ENCODE results near the gene RHOBTB1. TPM values are rescaled to one million over a fixed set of nuclear protein-coding genes. Genes with fewer than 3 reads are reported as not detected.

The RHOBTB1 gene
- total RNA-seq, 1 donor from 2014 or later: 13.5 TPM

GRCh38 chr10:60871215-60871614, 72.8 kb downstream of the RHOBTB1 start:
- ATAC-seq (no peak), DNase-seq (no peak)
- H3K4me1 ChIP-seq: no peaks in the 10 kb centered on the region
- peaks cover 40% of the 10 kb centered on the region for H3K36me3 ChIP-seq
- H3K27me3 ChIP-seq (ENCODE audit: low read depth): no peaks in the 10 kb centered on the region
- no peak overlapping the region for H3K27ac ChIP-seq
- TF ChIP-seq, protein P1, sequence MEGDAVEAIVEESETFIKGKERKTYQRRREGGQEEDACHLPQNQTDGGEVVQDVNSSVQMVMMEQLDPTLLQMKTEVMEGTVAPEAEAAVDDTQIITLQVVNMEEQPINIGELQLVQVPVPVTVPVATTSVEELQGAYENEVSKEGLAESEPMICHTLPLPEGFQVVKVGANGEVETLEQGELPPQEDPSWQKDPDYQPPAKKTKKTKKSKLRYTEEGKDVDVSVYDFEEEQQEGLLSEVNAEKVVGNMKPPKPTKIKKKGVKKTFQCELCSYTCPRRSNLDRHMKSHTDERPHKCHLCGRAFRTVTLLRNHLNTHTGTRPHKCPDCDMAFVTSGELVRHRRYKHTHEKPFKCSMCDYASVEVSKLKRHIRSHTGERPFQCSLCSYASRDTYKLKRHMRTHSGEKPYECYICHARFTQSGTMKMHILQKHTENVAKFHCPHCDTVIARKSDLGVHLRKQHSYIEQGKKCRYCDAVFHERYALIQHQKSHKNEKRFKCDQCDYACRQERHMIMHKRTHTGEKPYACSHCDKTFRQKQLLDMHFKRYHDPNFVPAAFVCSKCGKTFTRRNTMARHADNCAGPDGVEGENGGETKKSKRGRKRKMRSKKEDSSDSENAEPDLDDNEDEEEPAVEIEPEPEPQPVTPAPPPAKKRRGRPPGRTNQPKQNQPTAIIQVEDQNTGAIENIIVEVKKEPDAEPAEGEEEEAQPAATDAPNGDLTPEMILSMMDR (IDR thresholded peaks at IDR 0.05): no peak
- intact Hi-C loops (cut with DNase I): no loop called here
- no peak overlapping the region for H3K4me3 ChIP-seq
- H3K9me3 ChIP-seq: no peaks in the 10 kb centered on the region

DNA sequence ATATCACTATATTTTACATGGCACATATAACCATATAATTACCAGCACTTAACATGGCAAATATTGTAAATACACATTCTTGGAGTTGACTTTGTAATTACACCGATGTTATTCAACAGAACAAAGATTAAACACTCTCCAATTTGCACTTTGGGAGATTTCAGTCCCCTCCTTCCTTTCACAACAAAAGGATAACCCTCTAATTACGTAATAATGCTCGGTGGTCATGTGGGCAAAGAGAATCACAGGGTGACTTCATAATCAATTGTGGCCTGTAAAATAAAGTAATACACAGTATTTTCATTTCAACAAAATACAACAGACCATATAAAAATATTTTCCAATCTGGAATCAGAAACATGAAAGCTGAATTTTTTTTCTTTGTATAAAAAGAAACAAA, 73.2 kb downstream of the RHOBTB1 start:
- peaks cover 40% of the 10 kb centered on the region for H3K36me3 ChIP-seq
- no peak for DNase-seq
- no peak overlapping the region for H3K27ac ChIP-seq
- ATAC-seq: no peak
- TF ChIP-seq, protein P1 (IDR thresholded peaks at IDR 0.05): no peak
- H3K4me3 ChIP-seq: no peak overlapping the region
- intact Hi-C loops (cut with DNase I): no loop called here
- no peaks in the 10 kb centered on the region for H3K27me3 ChIP-seq (ENCODE audit: low read depth)
- H3K4me1 ChIP-seq: no peaks in the 10 kb centered on the region
- H3K9me3 ChIP-seq: no peaks in the 10 kb centered on the region

- Histone ChIP-seq H3K27ac (no peak overlapping the region), H3K27me3 (ENCODE audit: low read depth) (no peaks in the 10 kb centered on the region), H3K4me3 (no peak overlapping the region), H3K9me3 (no peaks in the 10 kb centered on the region), H3K36me3 (peaks cover 40% of the 10 kb centered on the region), H3K4me1 (no peaks in the 10 kb centered on the region)
- TF ChIP-seq, protein P1 (IDR thresholded peaks at IDR 0.05): no peak
- intact Hi-C loops (cut with DNase I): no loop called here
- DNase-seq: no peak
- no peak for ATAC-seq
Measured at GRCh38 chr10:60870416-60870728, 73.6 kb downstream of the RHOBTB1 start.

- Histone ChIP-seq H3K27me3 (ENCODE audit: low read depth) (no peaks in the 10 kb centered on the region), H3K4me1 (no peaks in the 10 kb centered on the region), H3K36me3 (peaks cover 40% of the 10 kb centered on the region), H3K9me3 (no peaks in the 10 kb centered on the region), H3K4me3 (no peak overlapping the region), H3K27ac (no peak overlapping the region)
- intact Hi-C loops (cut with DNase I): no loop called here
- TF ChIP-seq, protein P1 (IDR thresholded peaks at IDR 0.05): no peak
- ATAC-seq (no peak), DNase-seq (no peak)
Measured at GRCh38 chr10:60869652-60870415, 74.2 kb downstream of the RHOBTB1 start.

GRCh38 chr10:60868946-60869345, 75.0 kb downstream of the RHOBTB1 start:
- TF ChIP-seq, protein P1 (IDR thresholded peaks at IDR 0.05): no peak
- intact Hi-C loops (cut with DNase I): no loop called here
- ATAC-seq: no peak

More at GRCh38 chr10:60868946-60869345, 75.0 kb downstream of the RHOBTB1 start:
- Histone ChIP-seq H3K4me1 (no peaks in the 10 kb centered on the region), H3K27me3 (ENCODE audit: low read depth) (no peaks in the 10 kb centered on the region), H3K9me3 (no peaks in the 10 kb centered on the region), H3K4me3 (no peak overlapping the region), H3K36me3 (peaks cover 34% of the 10 kb centered on the region), H3K27ac (no peak overlapping the region)
- DNase-seq: no peak
